NT2/D1 (cell line): ENCODE measurements around the gene UPF2.

ENCODE experiments used
- SUZ12 ChIP-seq: IDR thresholded peaks from 2 replicates; pipeline ENCODE4 v1.6.1; 2011; ENCODE audit not compliant: insufficient read length, insufficient read depth; ENCODE audit errors: extremely low read depth
- ZNF274 ChIP-seq: IDR thresholded peaks from 2 replicates; pipeline ENCODE4 v1.6.1; 2011; ENCODE audit warnings: mild to moderate bottlenecking, low read depth, low read length

- TF ChIP-seq SUZ12 (no peak), ZNF274 (no peak)
Observed at GRCh38 chr10:11906714-11907113, 135.9 kb downstream of the UPF2 start.
